Measurements from ENCODE around the gene METTL8.
"Not testable (repeated sequence)": the region's sequence is repeated elsewhere in the genome, so short reads cannot be mapped to it uniquely, and the experiment has no call there.

METTL8 gene

GRCh38 chr2:171342067-171342413, 91.8 kb downstream of the METTL8 start:
- DNase-seq (ENCODE audit: low spot score): no peak

DNA sequence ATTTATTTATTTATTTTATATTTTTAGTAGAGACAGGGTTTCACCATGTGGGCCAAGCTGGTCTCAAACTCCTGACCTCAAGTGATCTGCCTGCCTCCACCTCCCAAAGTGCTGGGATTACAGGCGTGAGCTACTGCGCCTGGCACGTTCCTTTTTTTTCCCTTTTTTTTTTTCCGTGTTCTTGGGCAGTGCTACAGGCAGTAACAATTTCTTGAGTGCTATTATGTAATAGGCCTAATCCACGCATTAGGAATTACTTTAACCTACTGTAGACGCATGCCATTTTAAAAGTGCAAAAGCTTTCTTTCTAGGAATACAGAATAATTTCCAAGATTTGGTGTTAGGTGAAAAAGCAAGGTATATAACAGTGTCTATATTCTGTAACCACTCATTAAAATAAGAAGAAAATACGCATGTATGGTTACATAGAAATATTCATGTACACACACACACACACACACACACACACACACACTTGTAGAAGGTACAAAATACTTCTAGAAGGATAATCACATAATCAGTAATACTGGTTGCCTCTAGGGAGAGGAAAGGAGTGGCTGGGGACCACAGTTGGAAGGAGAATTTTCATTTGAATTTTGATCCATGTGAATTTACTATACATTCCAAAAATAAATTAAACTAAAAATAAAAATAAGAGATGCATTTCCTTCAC, 92.3 kb downstream of the METTL8 start:
- no peak for DNase-seq (ENCODE audit: low spot score)

GRCh38 chr2:171334946-171335345, 98.8 kb downstream of the METTL8 start:
- DNase-seq (ENCODE audit: low spot score): no peak

DNA sequence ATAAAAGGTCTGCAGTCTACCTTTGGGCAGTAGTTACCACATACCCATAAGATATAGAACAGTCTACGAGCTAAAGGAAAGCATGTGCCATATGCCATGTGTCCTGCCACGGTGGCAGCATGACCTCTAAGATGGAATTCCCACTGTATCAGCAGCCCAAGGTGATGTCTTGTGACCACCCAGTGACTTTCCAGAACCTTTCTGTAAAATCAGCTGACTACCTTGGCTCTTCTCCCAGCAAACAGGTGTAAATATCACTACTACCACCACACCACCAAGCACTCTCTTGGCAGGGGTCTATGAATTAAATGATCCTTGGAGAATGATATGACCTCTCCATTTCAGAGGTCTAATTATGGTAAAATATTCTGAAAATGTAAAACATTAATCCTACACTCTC, 99.6 kb downstream of the METTL8 start:
- no peak for DNase-seq (ENCODE audit: low spot score)

- no peak for DNase-seq (ENCODE audit: low spot score)
Observed at GRCh38 chr2:171330155-171330956, 103.4 kb downstream of the METTL8 start.

DNA sequence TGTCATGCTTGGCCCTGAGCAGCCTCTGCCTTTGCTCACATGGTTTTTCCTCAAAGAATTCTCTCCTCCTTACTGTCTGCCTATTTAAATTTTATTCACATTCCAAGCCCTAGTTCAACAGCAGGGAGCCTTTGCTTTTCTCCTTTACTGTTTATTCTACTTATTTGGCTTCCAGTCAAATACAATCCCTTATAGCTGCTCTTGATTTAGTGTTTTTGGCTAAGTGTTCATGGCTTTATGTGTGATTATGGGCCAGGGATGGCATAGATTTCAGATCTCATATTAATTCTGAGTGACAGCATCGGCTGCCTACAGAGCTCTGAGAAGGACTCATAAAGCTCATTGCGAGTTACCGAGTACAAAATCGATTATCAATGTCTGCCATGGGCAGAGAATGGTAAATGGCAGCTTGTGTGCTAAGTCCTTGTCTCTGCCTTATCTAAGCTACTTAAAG, 106.7 kb downstream of the METTL8 start:
- DNase-seq (ENCODE audit: low spot score): no peak

DNA sequence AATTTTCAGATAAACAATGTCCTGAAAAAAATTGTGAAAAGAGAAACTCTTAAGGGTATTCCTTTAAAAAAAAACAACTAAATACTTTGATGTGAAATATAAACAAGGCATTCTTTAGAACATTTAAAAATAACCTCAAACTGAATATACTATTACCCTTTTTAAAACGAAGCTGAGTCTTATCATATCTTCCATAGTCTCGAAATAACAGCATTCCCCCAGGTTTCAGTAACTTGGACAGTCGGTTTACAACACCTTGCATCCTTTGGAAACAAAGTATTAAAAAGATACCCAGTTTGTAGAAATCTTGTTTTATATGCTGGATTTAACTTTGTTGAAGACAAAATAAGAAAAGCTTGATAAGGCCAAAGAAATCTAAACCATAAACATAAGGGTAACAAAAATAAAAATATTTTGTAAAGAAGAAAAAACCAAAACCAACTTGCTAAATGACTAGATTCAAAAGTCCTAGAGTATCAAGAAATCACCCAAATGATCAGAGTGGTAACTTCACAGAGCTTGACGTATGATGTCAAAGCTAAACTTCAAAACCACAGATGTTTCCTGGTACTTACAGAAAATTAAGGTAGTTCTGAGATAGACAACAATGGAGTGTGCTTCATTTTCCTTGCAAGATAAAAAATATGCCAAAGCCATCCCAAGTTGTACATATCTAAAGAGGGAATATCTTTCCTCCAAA, 107.8 kb downstream of the METTL8 start:
- no peak for DNase-seq (ENCODE audit: low spot score)

GRCh38 chr2:171323971-171324528, 109.7 kb downstream of the METTL8 start:
- no peak for DNase-seq (ENCODE audit: low spot score)

- no peak for DNase-seq (ENCODE audit: low spot score)
Observed at GRCh38 chr2:171322928-171323327, 110.9 kb downstream of the METTL8 start.

DNA sequence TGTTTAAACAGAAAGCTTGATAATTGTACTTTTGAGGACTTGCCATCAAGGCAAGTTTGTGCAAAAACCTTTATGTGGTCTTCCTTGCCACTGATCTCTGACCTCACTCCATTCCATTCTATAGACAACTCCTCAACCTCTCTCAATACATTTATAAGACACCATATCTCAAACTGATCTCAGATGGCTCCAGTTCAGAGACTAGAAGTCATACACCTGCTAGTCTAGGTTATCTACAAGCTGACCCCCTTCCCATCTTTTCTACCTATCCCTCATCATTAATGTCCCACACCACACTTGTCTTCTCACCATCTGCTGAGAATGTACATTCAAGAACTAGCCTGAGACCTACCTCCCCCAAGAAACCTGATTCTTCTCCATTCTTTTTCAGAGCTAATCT, 113.1 kb downstream of the METTL8 start:
- no peak for DNase-seq (ENCODE audit: low spot score)

GRCh38 chr2:171320208-171320621, 113.6 kb downstream of the METTL8 start:
- DNase-seq (ENCODE audit: low spot score): no peak

GRCh38 chr2:171319164-171319810, 114.5 kb downstream of the METTL8 start:
- DNase-seq (ENCODE audit: low spot score): no peak

DNA sequence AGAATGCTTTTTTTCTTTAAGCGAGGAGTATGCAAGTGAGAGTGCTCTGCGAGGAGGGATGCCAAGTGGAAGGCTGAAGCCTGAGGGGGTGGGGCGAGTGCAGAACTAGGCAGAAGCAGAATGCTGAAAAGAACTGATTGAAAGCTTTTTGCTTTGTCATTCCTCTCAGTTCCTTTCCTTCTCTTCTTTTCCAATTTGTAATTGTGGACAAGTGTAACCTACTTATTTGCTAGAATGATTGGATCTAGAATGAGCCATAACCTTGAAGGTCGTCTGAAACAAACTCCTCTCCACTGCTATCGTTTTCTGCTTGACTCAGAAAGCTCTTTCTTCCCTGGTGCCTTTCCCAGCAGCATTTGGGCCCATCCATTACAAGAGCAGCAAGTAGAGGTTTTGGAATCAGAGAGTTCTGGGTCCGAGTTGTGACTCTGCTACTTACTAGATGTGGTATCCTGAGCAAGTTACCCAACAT, 115.3 kb downstream of the METTL8 start:
- no peak for DNase-seq (ENCODE audit: low spot score)

- DNase-seq (ENCODE audit: low spot score): no peak
Observed at GRCh38 chr2:171317492-171318125, 116.2 kb downstream of the METTL8 start.

- DNase-seq (ENCODE audit: low spot score): no peak
Observed at GRCh38 chr2:171316755-171317337, 116.9 kb downstream of the METTL8 start.

DNA sequence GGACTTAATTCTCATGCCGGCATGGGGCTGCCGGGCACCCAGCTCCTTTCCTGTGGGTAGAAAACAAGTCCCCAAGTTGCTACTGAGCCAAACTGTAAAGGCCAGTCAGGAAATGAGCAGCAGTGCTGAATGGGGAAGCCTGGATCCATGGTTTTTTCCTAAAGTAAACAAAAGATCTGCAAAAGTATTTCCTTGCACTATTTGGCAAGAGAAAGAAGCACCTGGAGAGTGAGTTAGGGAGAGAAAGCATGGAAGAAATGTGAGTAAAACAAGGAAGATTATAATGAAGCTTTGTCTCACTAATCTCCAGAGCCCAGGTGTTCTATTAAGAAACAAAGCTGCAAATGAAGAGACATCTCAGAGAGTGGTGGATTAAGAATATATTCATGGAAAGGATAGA, 117.6 kb downstream of the METTL8 start:
- no peak for DNase-seq (ENCODE audit: low spot score)

GRCh38 chr2:171315781-171316180, 118.0 kb downstream of the METTL8 start:
- no peak for DNase-seq (ENCODE audit: low spot score)

DNA sequence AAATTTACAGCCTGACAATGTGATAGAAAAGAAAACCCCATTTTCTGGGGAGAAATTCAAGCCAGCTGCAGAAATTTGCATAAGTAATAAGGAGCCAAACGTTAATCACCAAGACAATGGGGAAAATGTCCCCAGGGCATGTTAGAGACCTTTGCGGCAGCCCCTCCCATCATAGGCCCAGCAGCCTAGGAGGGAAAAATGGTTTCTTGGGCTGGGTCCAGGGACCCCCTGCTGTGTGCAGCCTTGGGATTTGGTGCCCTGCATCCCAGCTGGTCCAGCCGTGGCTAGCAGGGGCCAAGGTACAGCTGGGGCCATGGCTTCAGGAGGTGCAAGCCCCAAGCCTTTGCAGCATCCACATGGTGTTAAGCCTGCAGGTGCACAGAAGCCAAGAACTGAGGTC, 121.6 kb downstream of the METTL8 start:
- not testable (repeated sequence) for DNase-seq (ENCODE audit: low spot score)

DNA sequence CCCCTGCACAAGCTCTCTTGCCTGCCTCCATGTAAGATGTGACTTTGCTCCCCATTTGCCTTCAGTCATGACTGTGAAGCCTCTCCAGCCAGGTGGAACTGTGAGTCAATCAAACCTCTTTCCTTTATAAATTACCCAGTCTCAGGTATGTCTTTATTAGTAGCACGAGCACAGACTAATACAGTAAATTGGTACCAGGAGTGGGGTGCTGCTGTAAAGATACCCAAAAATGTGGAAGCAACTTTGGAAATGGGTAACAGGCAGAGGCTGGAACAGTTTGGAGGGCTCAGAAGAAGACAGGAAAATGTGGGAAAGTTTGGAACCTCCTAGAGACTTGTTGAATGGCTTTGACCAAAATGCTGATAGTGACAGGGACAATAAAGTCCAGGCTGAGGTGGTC, 122.2 kb downstream of the METTL8 start:
- DNase-seq (ENCODE audit: low spot score): not testable (repeated sequence)

DNA sequence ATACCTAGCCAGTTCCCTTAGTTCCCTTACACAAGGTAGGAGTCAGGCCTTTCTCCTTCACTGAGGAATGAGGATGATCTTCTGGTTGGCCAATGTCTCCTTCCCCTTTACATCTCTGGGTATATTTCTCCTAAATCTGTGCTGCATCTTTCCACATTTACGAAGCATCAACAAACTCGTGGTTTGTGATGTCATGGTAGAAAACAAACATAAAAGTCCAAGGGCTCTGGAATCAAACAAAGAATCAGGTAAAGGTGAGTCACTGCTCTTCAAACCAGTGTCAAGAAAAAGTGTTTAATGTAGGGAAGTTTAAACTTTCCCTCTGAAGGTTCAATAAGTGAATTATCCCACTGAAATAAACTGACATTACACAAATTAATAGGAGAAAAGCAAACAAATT, 122.9 kb downstream of the METTL8 start:
- DNase-seq (ENCODE audit: low spot score): no peak

Data from ecto neural progenitor cell (in vitro differentiated cells).